ENCODE measurements around the gene RLBP1. TPM values are rescaled to one million over a fixed set of nuclear protein-coding genes. Genes with fewer than 3 reads are reported as not detected.

Gene RLBP1
- total and polyA plus RNA-seq, 2 of the 13 experiments (the other 11 are each of a cell fraction or from before 2014, with no cell fraction given) = 0.07 TPM; not detected in 1

- no peak for TF ChIP-seq SAFB2 (CRISPR knock-in tag; IDR thresholded peaks at IDR 0.05; ENCODE audit: borderline replicate concordance, low read depth)
- TF ChIP-seq FOXJ3 (CRISPR knock-in tag; IDR thresholded peaks at IDR 0.05; ENCODE audit: borderline replicate concordance) = no peak
- no peak for TF ChIP-seq ZNF619 (CRISPR knock-in tag; IDR thresholded peaks at IDR 0.05)
- TF ChIP-seq SMARCC2 (IDR thresholded peaks at IDR 0.05) = no peak
- no peak for TF ChIP-seq MNT (IDR thresholded peaks at IDR 0.05)
- TF ChIP-seq ZNF362 (CRISPR knock-in tag; IDR thresholded peaks at IDR 0.05; ENCODE audit: borderline replicate concordance) = no peak
- no peak for TF ChIP-seq DMAP1 (CRISPR knock-in tag; IDR thresholded peaks at IDR 0.05)
- no peak for TF ChIP-seq ZFP82 (CRISPR knock-in tag; IDR thresholded peaks at IDR 0.05; ENCODE audit: borderline replicate concordance)
- no peak for TF ChIP-seq PHF21A (CRISPR knock-in tag; IDR thresholded peaks at IDR 0.05)
- TF ChIP-seq ZNF850 (CRISPR knock-in tag; conservative IDR thresholded peaks at IDR 0.05) = no peak
- no peak for TF ChIP-seq U2AF1 (optimal IDR thresholded peaks at IDR 0.05; ENCODE audit: low read depth, low read length)
These were observed 13.1 kb downstream of the RLBP1 start (continued) for GRCh38 chr15:89208256-89208655.

GRCh38 chr15:89206908-89207331 lies 14.5 kb downstream of the RLBP1 start:
- ChIA-PET POLR2A (interaction anchor here (0.9 kb wide), 2 partner anchors 37 to 128 kb away, joined by 3 read pairs; partner anchors contain the start of genes FANCI and POLG), CTCF (ENCODE audit: low intra/inter-chr PET ratio, low total read pairs) (interaction anchor here (0.7 to 1.2 kb wide), 3 partner anchors 37 to 150 kb away, joined by 3 to 4 read pairs (median 3); partner anchors contain the start of gene FANCI)
- H4K20me1 ChIP-seq (ENCODE audit: insufficient read depth, low read length) = no peaks in the 10 kb centered on the region
- ATAC-seq = peak; percentile 96
- no peak overlapping the region for H2AFZ ChIP-seq (ENCODE audit: low read length)
- no TSS peak for BruUV-seq (replicated peaks)
- no peaks in the 10 kb centered on the region for H3K27me3 ChIP-seq (ENCODE audit: control insufficient read depth in 1 of 2, insufficient read depth in 2 of 2, low read length in 2 of 2)
- in situ Hi-C loops (cut with HindIII; ENCODE audit: extremely low pct_ligation_motif_present, low pct_unique_long_range_greater_than_20kb) = loop anchor here (5.0 to 10.0 kb wide), 2 partner anchors 35 to 88 kb away; partner anchors contain the start of gene FANCI
- DNase-seq (ENCODE audit: low spot score) = peak; percentile 56
- FAIRE-seq = peak; percentile 60
- H3K4me2 ChIP-seq (ENCODE audit: low read depth, low read length) = peak overlapping the region; percentile 78
- no peak overlapping the region for H3K27ac ChIP-seq (ENCODE audit: extremely low read length, insufficient read depth, low read length)
- H3K9me3 ChIP-seq (ENCODE audit: low read length) = no peaks in the 10 kb centered on the region
- WGBS (ENCODE audit: low lambda C conversion rate) = 0% methylated on average over 6 of the region's 14 CpGs
- H3K4me3 ChIP-seq (replicated peaks in 1 of 3; ENCODE audit: insufficient read depth in 1 of 3, low read depth in 2 of 3, low read length in 3 of 3) = peak overlapping the region; percentile 15 to 51 (median 30); a peak in 4 of 6 replicates
- intact Hi-C loops (cut with micrococcal nuclease; ENCODE audit: unreplicated experiment) = loop anchor here (10.0 kb wide), 1 partner anchor 98 kb away; no protein-coding TSS in a partner anchor
- H3K9ac ChIP-seq (ENCODE audit: insufficient read depth, low read depth, low read length) = peak overlapping the region; percentile 23; the same call in 1 of the 2 replicates
- H3K4me1 ChIP-seq (ENCODE audit: insufficient read depth, low read length) = peaks cover 14% of the 10 kb centered on the region
- H3K36me3 ChIP-seq (replicated peaks in 1 of 2; ENCODE audit: control insufficient read depth in 1 of 2, insufficient read depth in 2 of 2, low read length in 2 of 2) = no peaks in the 10 kb centered on the region
- no peaks in the 10 kb centered on the region for H3K79me2 ChIP-seq (ENCODE audit: insufficient read depth, low read length)
- TF ChIP-seq ZFYVE20 (CRISPR knock-in tag; IDR thresholded peaks at IDR 0.05; ENCODE audit: borderline replicate concordance, low read depth) (no peak), POLR2AphosphoS2 (IDR thresholded peaks at IDR 0.05; ENCODE audit: low read depth, low read length) (no peak), HMGXB4 (CRISPR knock-in tag; IDR thresholded peaks at IDR 0.05; ENCODE audit: borderline replicate concordance in 1 of 2, low read depth in 1 of 2) (peak; percentile 69), NPAS2 (CRISPR knock-in tag; IDR thresholded peaks at IDR 0.05; ENCODE audit: borderline replicate concordance) (no peak), ZNF556 (CRISPR knock-in tag; IDR thresholded peaks at IDR 0.05; ENCODE audit: borderline replicate concordance) (0 out of 2 replicates have a peak, but pooled peaks have one; percentile 36), IKZF5 (CRISPR knock-in tag; IDR thresholded peaks at IDR 0.05) (peak; percentile 39; the same call in 1 of the 2 replicates)

All from HepG2 (cell line).